Epithelial cell of esophagus (primary cell): Measurements from ENCODE around the gene CACNA2D2.
A peak's percentile ranks its signal among the peaks of the same experiment; 100 is the strongest.

Experiments
- DNase-seq: peaks from one replicate; pipeline ENCODE4 v3.0.0; 2010; ENCODE audit warnings: low read depth
- H3K4me3 ChIP-seq: 2 replicates; pipeline ENCODE4 v1.5.1; 2011; ENCODE audit warnings: mild to moderate bottlenecking, low read length, control low read depth
- TF ChIP-seq, protein P1 (sequence below): IDR thresholded peaks from 2 replicates; pipeline ENCODE4 v1.5.1; 2011; ENCODE audit warnings: low read depth, mild to moderate bottlenecking, low read length, control low read depth, inconsistent platforms; ENCODE audit not compliant: insufficient read depth; ENCODE audit errors: missing control alignments

The CACNA2D2 gene

DNA sequence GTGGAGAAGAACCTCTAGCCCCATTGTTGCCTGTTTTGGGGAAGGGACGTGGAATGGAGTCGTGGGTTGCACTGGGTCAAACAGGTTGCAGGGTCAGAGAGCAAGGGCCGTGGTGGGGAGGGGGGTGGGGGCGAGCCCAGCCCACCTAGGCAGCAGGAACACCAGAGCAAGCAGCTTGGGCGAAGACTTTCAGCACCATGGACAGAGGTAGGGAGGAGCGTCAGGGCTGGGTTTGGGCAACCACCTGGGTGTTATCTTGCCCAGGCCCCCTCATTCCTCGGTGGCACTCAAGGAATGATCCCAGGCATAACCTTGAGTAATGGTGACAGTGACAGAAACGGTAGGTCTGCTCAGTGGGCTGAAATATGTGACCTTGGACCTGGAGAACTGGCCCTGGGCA lies 98.2 kb downstream of the CACNA2D2 start:
- peak; percentile 49 for DNase-seq
- no peak overlapping the region for H3K4me3 ChIP-seq
- TF ChIP-seq, protein P1, sequence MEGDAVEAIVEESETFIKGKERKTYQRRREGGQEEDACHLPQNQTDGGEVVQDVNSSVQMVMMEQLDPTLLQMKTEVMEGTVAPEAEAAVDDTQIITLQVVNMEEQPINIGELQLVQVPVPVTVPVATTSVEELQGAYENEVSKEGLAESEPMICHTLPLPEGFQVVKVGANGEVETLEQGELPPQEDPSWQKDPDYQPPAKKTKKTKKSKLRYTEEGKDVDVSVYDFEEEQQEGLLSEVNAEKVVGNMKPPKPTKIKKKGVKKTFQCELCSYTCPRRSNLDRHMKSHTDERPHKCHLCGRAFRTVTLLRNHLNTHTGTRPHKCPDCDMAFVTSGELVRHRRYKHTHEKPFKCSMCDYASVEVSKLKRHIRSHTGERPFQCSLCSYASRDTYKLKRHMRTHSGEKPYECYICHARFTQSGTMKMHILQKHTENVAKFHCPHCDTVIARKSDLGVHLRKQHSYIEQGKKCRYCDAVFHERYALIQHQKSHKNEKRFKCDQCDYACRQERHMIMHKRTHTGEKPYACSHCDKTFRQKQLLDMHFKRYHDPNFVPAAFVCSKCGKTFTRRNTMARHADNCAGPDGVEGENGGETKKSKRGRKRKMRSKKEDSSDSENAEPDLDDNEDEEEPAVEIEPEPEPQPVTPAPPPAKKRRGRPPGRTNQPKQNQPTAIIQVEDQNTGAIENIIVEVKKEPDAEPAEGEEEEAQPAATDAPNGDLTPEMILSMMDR: no peak

DNA sequence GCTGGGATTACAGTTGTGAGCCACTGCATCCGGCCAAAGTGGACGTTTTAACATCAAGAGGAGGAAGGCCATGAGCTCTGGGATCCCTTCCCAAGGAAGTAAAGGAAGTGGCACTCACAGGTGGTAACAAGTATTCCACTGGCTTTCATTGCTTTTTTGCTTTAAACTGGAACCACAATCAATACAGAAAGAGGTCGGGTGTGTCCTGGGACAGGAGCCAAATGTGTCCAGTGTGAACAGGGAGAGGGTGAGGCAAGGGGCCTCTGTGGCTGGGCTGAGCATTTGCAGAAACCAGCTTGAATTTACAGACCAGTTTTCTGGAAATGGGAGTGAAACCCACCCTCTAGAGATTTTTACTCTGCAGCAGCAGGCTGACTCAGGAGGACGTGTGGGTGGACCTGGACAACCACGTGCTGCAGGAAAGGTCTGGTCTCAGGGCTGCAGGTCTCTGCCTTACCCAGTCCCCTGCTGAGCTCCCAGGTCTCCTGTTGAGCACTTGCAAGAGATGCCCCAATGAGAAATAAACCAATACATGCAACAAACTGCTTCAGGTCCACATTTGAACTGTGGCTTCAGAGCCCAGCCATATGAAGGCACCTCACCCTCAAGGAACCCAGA lies 101.3 kb downstream of the CACNA2D2 start:
- TF ChIP-seq, protein P1: no peak
- no peak for DNase-seq
- no peak overlapping the region for H3K4me3 ChIP-seq

DNA sequence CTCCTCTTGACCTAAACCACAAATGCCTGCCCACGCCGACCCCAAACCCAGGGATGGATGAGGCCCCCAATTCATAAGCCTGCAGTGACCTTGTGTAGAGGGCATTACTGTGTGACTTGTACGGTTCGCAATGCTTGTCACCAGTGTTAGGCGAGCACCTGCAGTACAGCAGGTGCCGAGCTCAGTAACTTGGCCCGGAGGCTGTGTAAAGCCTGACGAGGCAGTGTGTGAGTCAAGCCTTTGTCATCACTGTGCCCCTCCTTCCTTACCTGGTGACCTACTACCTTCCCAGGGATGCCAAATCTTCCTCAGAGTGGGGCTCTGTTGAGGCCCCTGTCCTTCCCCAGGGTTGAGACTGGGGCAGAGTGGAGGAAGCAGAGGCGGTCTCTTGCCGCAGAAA lies 106.9 kb downstream of the CACNA2D2 start:
- no peak overlapping the region for H3K4me3 ChIP-seq
- TF ChIP-seq, protein P1: no peak
- DNase-seq: peak; percentile 94

DNA sequence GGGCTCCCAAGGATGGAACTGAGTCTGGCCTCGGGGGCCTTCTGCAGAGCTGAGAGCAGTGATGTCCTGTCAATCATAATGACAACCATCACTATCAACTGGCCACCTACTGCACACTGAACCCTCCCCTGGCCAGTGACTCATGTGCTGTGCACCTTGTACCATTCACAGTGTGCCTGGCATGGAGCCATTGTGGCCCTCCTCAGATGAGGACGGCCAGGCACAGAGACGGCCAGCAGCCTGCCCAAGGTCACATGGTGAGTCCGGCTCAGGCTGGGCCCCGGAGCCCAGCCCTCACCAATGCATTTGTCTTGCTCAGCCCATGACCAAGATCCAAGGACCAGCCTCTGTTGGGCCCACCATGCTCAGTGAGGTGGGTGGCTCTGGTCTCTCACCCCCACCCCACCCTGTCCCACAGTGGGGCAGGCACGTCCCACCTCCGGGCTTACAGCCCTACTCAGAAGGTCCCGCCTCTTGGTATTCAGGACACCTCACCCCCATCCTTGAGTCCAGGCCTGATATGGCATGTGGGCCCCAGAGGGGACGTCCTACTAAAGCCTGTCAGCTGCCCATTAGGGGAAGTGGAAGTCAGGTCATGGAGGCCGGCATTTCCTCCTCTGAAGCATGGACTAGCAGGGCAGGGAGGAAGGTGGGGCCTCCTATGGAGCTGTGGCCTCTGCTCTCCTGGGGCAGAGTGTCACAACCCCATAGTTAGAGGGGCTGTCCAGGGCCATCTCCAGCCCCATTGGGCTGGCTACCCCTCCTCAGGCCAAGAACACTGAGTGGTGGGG lies 108.2 kb downstream of the CACNA2D2 start:
- no peak overlapping the region for H3K4me3 ChIP-seq
- no peak for DNase-seq
- TF ChIP-seq, protein P1: no peak

DNA sequence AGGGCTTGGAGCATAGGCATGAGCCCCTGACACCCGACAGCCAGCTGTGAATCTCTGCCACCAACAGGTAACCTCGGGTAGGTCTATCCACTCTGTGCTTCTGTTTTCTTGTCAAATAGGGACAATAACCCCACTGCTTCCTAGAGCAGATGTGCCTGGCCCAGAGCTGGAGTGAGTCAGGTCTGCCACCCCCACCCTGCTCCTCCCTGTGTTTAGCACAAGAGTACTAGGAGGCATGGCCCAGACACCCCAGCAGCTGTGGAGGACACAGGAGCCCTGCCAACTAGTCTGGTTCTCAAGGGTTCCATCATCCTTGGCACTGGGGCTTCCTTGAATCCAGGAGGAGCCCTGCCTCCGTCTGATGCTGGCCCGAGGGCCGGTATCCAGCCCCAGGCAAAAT lies 110.4 kb downstream of the CACNA2D2 start:
- TF ChIP-seq, protein P1: no peak

DNA sequence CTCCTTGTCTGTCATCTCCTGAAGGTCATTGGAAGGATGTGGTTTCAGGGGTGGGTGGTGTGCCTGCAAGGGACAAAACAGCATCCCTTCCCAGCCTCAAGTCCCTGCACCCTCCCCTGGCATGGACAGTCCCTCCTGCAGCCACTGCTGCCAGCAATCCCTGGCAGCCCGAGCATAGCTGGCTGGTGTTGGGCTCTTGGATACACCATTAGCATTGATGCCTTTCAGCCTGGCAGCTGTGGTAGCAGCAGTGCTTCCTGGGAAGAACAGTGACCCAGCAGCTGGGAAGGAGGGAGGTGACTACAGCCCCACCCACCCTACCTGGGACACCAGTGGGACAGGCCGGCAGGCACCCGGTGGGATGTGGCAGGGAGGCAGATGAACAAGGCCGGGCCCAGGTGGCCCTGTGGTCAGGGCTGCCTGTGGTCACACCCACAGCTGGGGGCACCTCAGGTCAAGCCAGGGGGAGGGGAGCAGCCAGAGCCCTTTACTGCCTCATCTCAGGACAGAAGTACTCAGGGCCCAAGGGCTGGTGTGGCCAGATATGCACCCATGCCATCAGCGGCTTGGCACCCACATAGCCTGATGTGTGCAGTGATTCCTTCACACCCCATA lies 111.2 kb downstream of the CACNA2D2 start:
- H3K4me3 ChIP-seq: no peak overlapping the region
- no peak for DNase-seq

More for the DNA sequence above, 110.4 kb downstream of the CACNA2D2 start:
- DNase-seq: no peak
- H3K4me3 ChIP-seq: no peak overlapping the region

More for the DNA sequence above, 111.2 kb downstream of the CACNA2D2 start:
- TF ChIP-seq, protein P1: no peak
